ENCODE data around the gene NLK.
A peak's percentile ranks its signal among the peaks of the same experiment; 100 is the strongest.

NLK gene

GRCh38 chr17:28174352-28175046, 132.0 kb downstream of the NLK start:
- Histone ChIP-seq H3K4me1 (ENCODE audit: control extremely low read depth in 1 of 4, control insufficient read depth in 4 of 4, insufficient read depth in 4 of 4, low read length in 3 of 4) (peaks cover 37 to 91% (median 56%) of the 10 kb centered on the region in 4 experiments), H3K9me3 (ENCODE audit: control extremely low read depth in 1 of 5, control insufficient read depth in 4 of 5, insufficient read depth in 2 of 5, low read depth in 1 of 5, low read length in 4 of 5) (no peaks in the 10 kb centered on the region), H3K4me3 (ENCODE audit: control insufficient read depth in 1 of 7, extremely low read depth in 1 of 7, insufficient read depth in 4 of 7, low read depth in 2 of 7, low read length in 6 of 7) (peak overlapping the region in 2 of 7 experiments; percentile 6 to 60), H3K36me3 (ENCODE audit: control insufficient read depth in 4 of 4, insufficient read depth in 4 of 4, low read length in 3 of 4) (peaks cover 0 to 8% (median 0%) of the 10 kb centered on the region in 4 experiments), H3K27me3 (replicated peaks in 2 of 5; ENCODE audit: control insufficient read depth in 4 of 5, insufficient read depth in 5 of 5, low read length in 4 of 5) (no peaks in the 10 kb centered on the region), H3K27ac (ENCODE audit: insufficient read depth in 1 of 2, low read depth in 1 of 2, low read length in 2 of 2, poor library complexity in 1 of 2, severe bottlenecking in 2 of 2) (peak overlapping the region; percentile 78 to 85)
- DNase-seq = peak; percentile 72 to 86 (median 80)
- WGBS (ENCODE audit: insufficient coverage) = 23% methylated on average over 2 of the region's 5 CpGs
- POLR2A ChIA-PET = interaction anchor here (0.7 kb wide), 1 partner anchor 52 kb away, joined by 3 read pairs; no protein-coding TSS in a partner anchor
- CTCF ChIA-PET = interaction anchor here (0.6 to 1.9 kb wide), 4 partner anchors 9 to 283 kb away, joined by 3 to 8 read pairs (median 4); no protein-coding TSS in a partner anchor

- Histone ChIP-seq H3K4me1 (ENCODE audit: control extremely low read depth in 1 of 4, control insufficient read depth in 4 of 4, insufficient read depth in 4 of 4, low read length in 3 of 4) (peaks cover 30 to 85% (median 47%) of the 10 kb centered on the region in 4 experiments), H3K4me3 (ENCODE audit: control insufficient read depth in 1 of 7, extremely low read depth in 1 of 7, insufficient read depth in 4 of 7, low read depth in 2 of 7, low read length in 6 of 7) (no peak overlapping the region), H3K36me3 (ENCODE audit: control insufficient read depth in 4 of 4, insufficient read depth in 4 of 4, low read length in 3 of 4) (peaks cover 0 to 8% (median 1%) of the 10 kb centered on the region in 4 experiments), H3K27me3 (replicated peaks in 2 of 5; ENCODE audit: control insufficient read depth in 4 of 5, insufficient read depth in 5 of 5, low read length in 4 of 5) (no peaks in the 10 kb centered on the region), H3K9me3 (ENCODE audit: control extremely low read depth in 1 of 5, control insufficient read depth in 4 of 5, insufficient read depth in 2 of 5, low read depth in 1 of 5, low read length in 4 of 5) (no peaks in the 10 kb centered on the region), H3K27ac (ENCODE audit: insufficient read depth in 1 of 2, low read depth in 1 of 2, low read length in 2 of 2, poor library complexity in 1 of 2, severe bottlenecking in 2 of 2) (no peak overlapping the region)
- ChIA-PET CTCF (interaction anchor here (1.1 to 2.4 kb wide), 3 partner anchors 9 to 153 kb away, joined by 4 to 8 read pairs (median 7); no protein-coding TSS in a partner anchor), POLR2A (no interaction called here)
- 81% methylated on average over 2 of the region's 2 CpGs for WGBS (ENCODE audit: insufficient coverage)
- DNase-seq = peak in 2 of 3 donors; percentile 13 to 36
Observed at GRCh38 chr17:28177351-28177750, 134.9 kb downstream of the NLK start.

GRCh38 chr17:28178800-28179199, 136.3 kb downstream of the NLK start:
- Histone ChIP-seq H3K27ac (ENCODE audit: insufficient read depth in 1 of 2, low read depth in 1 of 2, low read length in 2 of 2, poor library complexity in 1 of 2, severe bottlenecking in 2 of 2) (no peak overlapping the region), H3K9me3 (ENCODE audit: control extremely low read depth in 1 of 5, control insufficient read depth in 4 of 5, insufficient read depth in 2 of 5, low read depth in 1 of 5, low read length in 4 of 5) (no peaks in the 10 kb centered on the region), H3K27me3 (replicated peaks in 2 of 5; ENCODE audit: control insufficient read depth in 4 of 5, insufficient read depth in 5 of 5, low read length in 4 of 5) (no peaks in the 10 kb centered on the region), H3K36me3 (ENCODE audit: control insufficient read depth in 4 of 4, insufficient read depth in 4 of 4, low read length in 3 of 4) (peaks cover 0 to 8% (median 1%) of the 10 kb centered on the region in 4 experiments), H3K4me3 (ENCODE audit: control insufficient read depth in 1 of 7, extremely low read depth in 1 of 7, insufficient read depth in 4 of 7, low read depth in 2 of 7, low read length in 6 of 7) (no peak overlapping the region), H3K4me1 (ENCODE audit: control extremely low read depth in 1 of 4, control insufficient read depth in 4 of 4, insufficient read depth in 4 of 4, low read length in 3 of 4) (peaks cover 19 to 82% (median 40%) of the 10 kb centered on the region in 4 experiments)
- CTCF ChIA-PET = interaction anchor here (1.1 to 2.4 kb wide), 4 partner anchors 8 to 72 kb away, joined by 3 to 8 read pairs (median 6); no protein-coding TSS in a partner anchor
- 97% methylated on average over 3 of the region's 3 CpGs for WGBS (ENCODE audit: insufficient coverage)
- POLR2A ChIA-PET = no interaction called here
- peak in 2 of 3 donors; percentile 56 to 67 for DNase-seq

GRCh38 chr17:28180449-28180848, 138.0 kb downstream of the NLK start:
- Histone ChIP-seq H3K27me3 (replicated peaks in 2 of 5; ENCODE audit: control insufficient read depth in 4 of 5, insufficient read depth in 5 of 5, low read length in 4 of 5) (no peaks in the 10 kb centered on the region), H3K4me1 (ENCODE audit: control extremely low read depth in 1 of 4, control insufficient read depth in 4 of 4, insufficient read depth in 4 of 4, low read length in 3 of 4) (peaks cover 10 to 65% (median 26%) of the 10 kb centered on the region in 4 experiments), H3K9me3 (ENCODE audit: control extremely low read depth in 1 of 5, control insufficient read depth in 4 of 5, insufficient read depth in 2 of 5, low read depth in 1 of 5, low read length in 4 of 5) (peaks cover 0 to 1% (median 0%) of the 10 kb centered on the region in 5 experiments), H3K36me3 (ENCODE audit: control insufficient read depth in 4 of 4, insufficient read depth in 4 of 4, low read length in 3 of 4) (peaks cover 0 to 23% (median 4%) of the 10 kb centered on the region in 4 experiments), H3K27ac (ENCODE audit: insufficient read depth in 1 of 2, low read depth in 1 of 2, low read length in 2 of 2, poor library complexity in 1 of 2, severe bottlenecking in 2 of 2) (no peak overlapping the region), H3K4me3 (ENCODE audit: control insufficient read depth in 1 of 7, extremely low read depth in 1 of 7, insufficient read depth in 4 of 7, low read depth in 2 of 7, low read length in 6 of 7) (no peak overlapping the region)
- ChIA-PET CTCF (interaction anchor here (1.4 kb wide), 2 partner anchors 9 to 105 kb away, joined by 3 to 5 read pairs; no protein-coding TSS in a partner anchor), POLR2A (interaction anchor here (1.1 kb wide), 1 partner anchor 11 kb away, joined by 3 read pairs; no protein-coding TSS in a partner anchor)
- DNase-seq = peak in 2 of 3 donors; percentile 43 to 63
- no CpG with 5 or more reads among the region's 1 CpG for WGBS (ENCODE audit: insufficient coverage)

- Histone ChIP-seq H3K4me3 (ENCODE audit: control insufficient read depth in 1 of 7, extremely low read depth in 1 of 7, insufficient read depth in 4 of 7, low read depth in 2 of 7, low read length in 6 of 7) (no peak overlapping the region), H3K36me3 (ENCODE audit: control insufficient read depth in 4 of 4, insufficient read depth in 4 of 4, low read length in 3 of 4) (peaks cover 0 to 34% (median 13%) of the 10 kb centered on the region in 4 experiments), H3K27ac (ENCODE audit: insufficient read depth in 1 of 2, low read depth in 1 of 2, low read length in 2 of 2, poor library complexity in 1 of 2, severe bottlenecking in 2 of 2) (no peak overlapping the region), H3K4me1 (ENCODE audit: control extremely low read depth in 1 of 4, control insufficient read depth in 4 of 4, insufficient read depth in 4 of 4, low read length in 3 of 4) (peaks cover 8 to 54% (median 24%) of the 10 kb centered on the region in 4 experiments), H3K27me3 (replicated peaks in 2 of 5; ENCODE audit: control insufficient read depth in 4 of 5, insufficient read depth in 5 of 5, low read length in 4 of 5) (no peaks in the 10 kb centered on the region), H3K9me3 (ENCODE audit: control extremely low read depth in 1 of 5, control insufficient read depth in 4 of 5, insufficient read depth in 2 of 5, low read depth in 1 of 5, low read length in 4 of 5) (peaks cover 0 to 3% (median 2%) of the 10 kb centered on the region in 5 experiments)
- ChIA-PET CTCF (interaction anchor here (1.1 to 1.4 kb wide), 4 partner anchors 8 to 172 kb away, joined by 3 to 5 read pairs (median 3); no protein-coding TSS in a partner anchor), POLR2A (interaction anchor here (0.6 kb wide), 1 partner anchor 299 kb away, joined by 3 read pairs; no protein-coding TSS in a partner anchor)
- DNase-seq = no peak
- WGBS (ENCODE audit: insufficient coverage) = 97% methylated on average over 8 of the region's 9 CpGs
Observed at GRCh38 chr17:28181568-28181967, 139.1 kb downstream of the NLK start.

- Histone ChIP-seq H3K9me3 (ENCODE audit: control extremely low read depth in 1 of 5, control insufficient read depth in 4 of 5, insufficient read depth in 2 of 5, low read depth in 1 of 5, low read length in 4 of 5) (peaks cover 0 to 4% (median 2%) of the 10 kb centered on the region in 5 experiments), H3K4me3 (ENCODE audit: control insufficient read depth in 1 of 7, extremely low read depth in 1 of 7, insufficient read depth in 4 of 7, low read depth in 2 of 7, low read length in 6 of 7) (peak overlapping the region in 3 of 7 experiments; percentile 7 to 29 (median 26)), H3K36me3 (ENCODE audit: control insufficient read depth in 4 of 4, insufficient read depth in 4 of 4, low read length in 3 of 4) (peaks cover 4 to 36% (median 18%) of the 10 kb centered on the region in 4 experiments), H3K27me3 (replicated peaks in 2 of 5; ENCODE audit: control insufficient read depth in 4 of 5, insufficient read depth in 5 of 5, low read length in 4 of 5) (no peaks in the 10 kb centered on the region), H3K4me1 (ENCODE audit: control extremely low read depth in 1 of 4, control insufficient read depth in 4 of 4, insufficient read depth in 4 of 4, low read length in 3 of 4) (peaks cover 8 to 44% (median 21%) of the 10 kb centered on the region in 4 experiments), H3K27ac (ENCODE audit: insufficient read depth in 1 of 2, low read depth in 1 of 2, low read length in 2 of 2, poor library complexity in 1 of 2, severe bottlenecking in 2 of 2) (peak overlapping the region in 1 of 2 experiments; percentile 51)
- DNase-seq = peak in 2 of 3 donors; percentile 31 to 53
- ChIA-PET CTCF (interaction anchor here (1.1 to 1.3 kb wide), 2 partner anchors 32 to 173 kb away, joined by 3 read pairs; no protein-coding TSS in a partner anchor), POLR2A (no interaction called here)
- WGBS (ENCODE audit: insufficient coverage) = no CpG with 5 or more reads among the region's 1 CpG
Observed at GRCh38 chr17:28182559-28182958, 140.1 kb downstream of the NLK start.

Data from common myeloid progenitor, CD34-positive (primary cell).